Stimulated activated CD4-positive, alpha-beta T cell treated with anti-CD3 and anti-CD28 coated beads, Interleukin-1b, Interleukin-23, amount 100 ng/mL, for 1 hour (primary cell): ENCODE data around the gene TFAP2D.

Experiments used
- DNase-seq, 2 donors: peaks; one replicate each; pipeline ENCODE4 v3.0.0-alpha.2; 2020; ENCODE audit warnings: low read depth in 2 of 2

The TFAP2D gene

DNA sequence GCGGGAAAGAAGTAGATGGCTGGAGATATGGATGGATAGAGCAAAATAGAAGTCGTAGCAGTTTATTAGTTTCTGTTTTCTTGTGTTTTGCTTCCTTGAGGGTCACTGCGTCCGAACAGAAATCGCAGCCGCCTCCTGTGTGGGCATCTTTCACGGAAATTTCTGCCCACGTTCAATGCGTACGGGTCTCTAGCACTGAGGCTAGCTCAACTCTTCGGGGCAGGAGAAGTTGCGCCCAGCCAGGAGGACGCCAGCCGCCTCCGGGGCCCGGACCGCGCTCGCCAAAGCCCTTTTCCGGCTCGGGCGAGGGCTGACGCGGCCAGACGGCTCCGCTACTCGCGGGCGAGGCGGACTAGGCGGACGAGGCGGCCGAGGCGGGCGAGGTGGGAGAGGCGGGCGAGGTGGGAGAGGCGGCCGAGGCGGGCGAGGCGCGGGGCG is 106.2 kb downstream of the TFAP2D start:
- no peak for DNase-seq

- DNase-seq, result no peak
Measured at GRCh38 chr6:50819904-50820868, 106.9 kb downstream of the TFAP2D start.

- DNase-seq, result no peak
Measured at GRCh38 chr6:50820869-50821264, 107.5 kb downstream of the TFAP2D start.

GRCh38 chr6:50821441-50822077 is 108.2 kb downstream of the TFAP2D start:
- DNase-seq, result no peak

- DNase-seq, result no peak
Measured at GRCh38 chr6:50822078-50822476, 108.8 kb downstream of the TFAP2D start.
